GM20000 (cell line): ENCODE measurements around the gene ASTL.

ENCODE experiments used
- DNase-seq: peaks from one replicate; pipeline ENCODE4 v3.0.0; 2012; ENCODE audit warnings: low spot score
- CTCF ChIP-seq: IDR thresholded peaks from 2 replicates; pipeline ENCODE4 v1.5.1; 2012; ENCODE audit warnings: mild to moderate bottlenecking, control low read depth; ENCODE audit errors: extremely low read depth, missing control alignments

ASTL gene

GRCh38 chr2:96104487-96104861 is 33.8 kb downstream of the ASTL start:
- no peak for DNase-seq
- TF ChIP-seq CTCF, result no peak

- DNase-seq, result no peak
These were observed 34.4 kb downstream of the ASTL start for GRCh38 chr2:96103761-96104486.

GRCh38 chr2:96103187-96103601 is 35.1 kb downstream of the ASTL start:
- TF ChIP-seq CTCF, result no peak
- no peak for DNase-seq

More at GRCh38 chr2:96103761-96104486, 34.4 kb downstream of the ASTL start:
- TF ChIP-seq CTCF, result no peak

GRCh38 chr2:96102596-96103186 is 35.6 kb downstream of the ASTL start:
- DNase-seq, result no peak
- TF ChIP-seq CTCF, result no peak

- no peak for DNase-seq
These were observed 37.4 kb downstream of the ASTL start for GRCh38 chr2:96100893-96101304.

GRCh38 chr2:96099861-96100798 is 38.2 kb downstream of the ASTL start:
- no peak for DNase-seq
- no peak for TF ChIP-seq CTCF

More at GRCh38 chr2:96100893-96101304, 37.4 kb downstream of the ASTL start:
- no peak for TF ChIP-seq CTCF

GRCh38 chr2:96098900-96099590 is 39.3 kb downstream of the ASTL start:
- no peak for TF ChIP-seq CTCF
- no peak for DNase-seq
